Measurements from ENCODE around the gene TEX29. TPM values are rescaled to one million over a fixed set of nuclear protein-coding genes. Genes with fewer than 3 reads are reported as not detected.

TEX29 gene
- not detected in 2 replicates for total RNA-seq
- 0.19 TPM for polyA plus RNA-seq (2012)

DNA sequence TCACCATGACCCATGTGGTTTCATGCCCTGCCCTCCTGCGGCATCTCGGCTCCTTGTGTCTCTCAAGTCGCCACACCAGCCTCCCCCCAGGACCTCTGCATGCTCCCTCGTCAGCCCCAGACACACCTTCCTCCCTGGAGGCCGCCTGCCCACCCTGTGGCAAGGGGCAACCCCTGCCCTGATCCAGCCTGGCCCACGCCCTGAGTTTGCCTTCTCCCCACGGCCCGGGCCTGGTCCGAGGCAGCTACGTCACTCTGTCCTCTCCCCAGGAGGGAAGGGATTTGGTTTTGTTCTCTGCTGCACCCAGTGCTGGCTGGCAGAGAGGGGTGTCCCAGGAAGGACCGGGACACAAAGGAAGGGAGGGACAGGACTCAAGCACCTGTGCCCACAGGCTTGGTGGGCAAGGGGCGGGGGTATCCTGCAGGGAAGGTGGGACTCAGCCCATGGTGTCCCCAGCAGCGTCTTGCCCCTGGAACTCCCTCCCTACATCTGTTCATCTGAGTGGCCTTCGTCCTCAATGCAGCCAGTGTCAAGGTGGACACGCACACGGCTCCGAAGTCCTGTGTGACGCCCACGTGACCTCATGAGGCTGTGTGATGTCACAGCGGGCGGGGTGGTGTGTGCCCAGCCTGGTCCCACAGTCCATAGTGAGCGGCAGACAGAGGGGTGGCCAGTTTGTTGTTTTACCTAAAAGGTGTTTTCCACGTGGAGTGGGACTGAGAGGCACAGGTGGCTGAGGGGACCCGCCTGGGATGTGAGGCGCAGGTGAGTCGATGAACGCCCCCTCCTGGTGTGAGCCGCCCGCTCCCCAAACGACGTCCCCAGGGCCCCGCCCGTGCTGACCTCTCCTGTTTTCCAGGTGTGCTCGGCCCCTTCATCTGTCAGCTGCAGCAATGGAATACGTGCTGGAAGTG lies at the start of gene TEX29:
Gene TEX29 (plus strand): TSS at position 645 of the 914 bp plus-strand sequence. CDS start 249 bp downstream, at position 894.
- no peak for DNase-seq (ENCODE audit: low read depth)

DNA sequence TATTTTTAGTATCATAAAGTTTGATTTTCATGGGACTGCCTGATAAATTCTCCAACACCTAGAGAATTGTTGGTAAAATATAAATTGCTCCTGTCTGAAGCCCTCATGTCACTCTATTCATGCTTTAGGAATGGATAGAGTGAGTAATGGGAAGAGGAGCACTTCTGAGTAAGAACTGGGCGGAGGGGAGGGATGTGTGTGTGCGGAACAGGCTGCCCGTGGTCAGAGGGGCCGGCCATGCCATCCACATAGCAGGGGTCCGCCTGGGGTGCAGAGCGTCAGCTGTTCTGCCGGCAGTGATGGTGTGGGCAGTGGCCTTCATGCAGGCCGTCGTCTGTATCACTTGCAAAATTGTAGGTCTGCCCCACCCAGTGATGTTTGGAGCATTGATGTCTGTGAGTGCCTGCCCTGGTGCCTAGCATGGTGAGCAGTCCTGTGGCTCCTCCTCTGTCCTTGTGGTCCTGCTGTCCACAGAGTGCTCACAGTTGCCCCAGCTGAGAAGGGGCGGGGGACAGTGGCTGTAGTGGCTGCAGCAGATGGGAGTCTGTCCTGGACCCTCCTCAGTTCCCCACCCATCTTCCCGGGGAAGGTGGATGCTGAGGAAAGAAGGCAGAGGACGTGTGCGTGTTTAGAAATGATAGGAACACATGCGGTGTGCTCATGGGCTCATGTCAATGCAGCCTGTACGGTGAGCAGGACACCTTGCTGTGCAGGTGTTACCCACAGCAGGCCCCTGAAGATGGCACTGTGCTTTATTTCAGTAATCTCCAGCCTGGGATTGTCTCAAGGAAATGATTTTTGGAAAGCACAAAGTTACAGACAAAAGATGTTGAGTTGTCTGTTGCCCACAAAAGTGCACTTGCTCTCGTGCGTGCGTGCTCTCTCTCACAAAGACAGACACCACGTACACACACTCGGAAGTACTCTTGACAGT lies 49.4 kb upstream of the TEX29 start:
- DNase-seq (ENCODE audit: low read depth): peak; percentile 70

- DNase-seq (ENCODE audit: low read depth): no peak
Observed at GRCh38 chr13:111272117-111272516, 48.3 kb upstream of the TEX29 start.

DNA sequence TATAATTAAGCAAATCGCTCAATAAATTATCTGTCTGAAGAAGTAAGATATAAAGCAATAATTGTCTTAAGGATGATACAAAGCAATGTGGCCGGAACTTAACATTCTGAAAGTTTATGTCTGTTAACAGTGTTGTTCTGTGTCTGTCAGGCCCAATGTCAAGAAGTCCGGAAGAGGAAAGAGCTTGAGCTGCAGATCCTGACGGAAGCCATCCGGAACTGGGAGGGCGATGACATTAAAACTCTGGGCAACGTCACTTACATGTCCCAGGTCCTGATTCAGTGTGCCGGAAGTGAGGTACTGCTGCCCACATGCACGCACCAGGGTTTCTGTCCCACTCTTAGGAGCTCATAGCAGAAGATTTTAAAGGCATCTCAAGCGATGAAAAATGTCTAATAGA lies 45.1 kb upstream of the TEX29 start:
- no peak for DNase-seq (ENCODE audit: low read depth)

DNA sequence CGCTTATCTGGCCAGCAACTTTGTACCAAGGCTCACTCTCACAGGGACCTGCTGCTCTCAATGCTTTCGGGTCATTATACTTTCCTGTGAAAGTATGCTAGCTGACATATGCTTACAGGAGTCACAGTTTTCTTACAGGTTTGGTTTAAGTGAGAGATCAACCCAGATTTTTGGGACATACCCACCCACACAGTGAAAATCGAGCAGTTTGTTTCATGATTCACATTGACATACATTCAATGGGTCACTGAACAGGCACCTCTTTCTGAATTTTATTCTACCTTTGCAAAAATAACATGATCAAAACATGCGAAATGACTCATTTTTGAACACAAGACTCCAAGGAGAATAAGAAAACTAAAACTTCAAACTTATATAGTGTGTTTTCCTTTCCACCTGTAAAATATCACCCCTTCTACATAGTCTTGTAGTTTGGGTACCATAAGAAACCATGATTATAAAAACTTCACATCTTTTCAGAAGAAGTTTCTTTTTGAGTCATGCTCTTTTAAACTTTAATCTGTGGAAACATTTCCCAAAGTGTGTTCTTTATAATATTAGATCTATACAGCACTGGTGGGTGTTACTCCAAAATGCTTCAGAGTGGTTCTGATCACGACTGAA lies 44.3 kb upstream of the TEX29 start:
- no peak for DNase-seq (ENCODE audit: low read depth)

DNA sequence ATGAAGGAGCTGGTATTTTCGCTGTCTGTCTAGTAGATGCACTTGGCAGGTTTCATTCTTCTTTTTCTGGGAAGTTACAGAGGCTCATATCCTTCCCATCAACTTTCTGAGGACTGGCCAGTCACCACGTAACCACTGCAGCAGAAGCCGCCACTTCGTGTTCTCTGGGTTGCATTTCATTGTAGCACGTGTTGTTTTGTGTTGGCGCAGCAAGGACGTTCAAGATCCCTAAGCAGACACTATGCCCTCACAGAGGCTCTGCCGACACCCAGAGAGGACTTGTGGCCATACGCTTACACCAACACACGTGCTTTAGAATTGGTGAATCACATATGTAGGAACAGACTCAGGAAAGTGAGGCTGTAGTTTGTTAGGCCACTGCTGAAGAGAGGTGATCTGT lies 42.2 kb upstream of the TEX29 start:
- DNase-seq (ENCODE audit: low read depth): no peak

DNA sequence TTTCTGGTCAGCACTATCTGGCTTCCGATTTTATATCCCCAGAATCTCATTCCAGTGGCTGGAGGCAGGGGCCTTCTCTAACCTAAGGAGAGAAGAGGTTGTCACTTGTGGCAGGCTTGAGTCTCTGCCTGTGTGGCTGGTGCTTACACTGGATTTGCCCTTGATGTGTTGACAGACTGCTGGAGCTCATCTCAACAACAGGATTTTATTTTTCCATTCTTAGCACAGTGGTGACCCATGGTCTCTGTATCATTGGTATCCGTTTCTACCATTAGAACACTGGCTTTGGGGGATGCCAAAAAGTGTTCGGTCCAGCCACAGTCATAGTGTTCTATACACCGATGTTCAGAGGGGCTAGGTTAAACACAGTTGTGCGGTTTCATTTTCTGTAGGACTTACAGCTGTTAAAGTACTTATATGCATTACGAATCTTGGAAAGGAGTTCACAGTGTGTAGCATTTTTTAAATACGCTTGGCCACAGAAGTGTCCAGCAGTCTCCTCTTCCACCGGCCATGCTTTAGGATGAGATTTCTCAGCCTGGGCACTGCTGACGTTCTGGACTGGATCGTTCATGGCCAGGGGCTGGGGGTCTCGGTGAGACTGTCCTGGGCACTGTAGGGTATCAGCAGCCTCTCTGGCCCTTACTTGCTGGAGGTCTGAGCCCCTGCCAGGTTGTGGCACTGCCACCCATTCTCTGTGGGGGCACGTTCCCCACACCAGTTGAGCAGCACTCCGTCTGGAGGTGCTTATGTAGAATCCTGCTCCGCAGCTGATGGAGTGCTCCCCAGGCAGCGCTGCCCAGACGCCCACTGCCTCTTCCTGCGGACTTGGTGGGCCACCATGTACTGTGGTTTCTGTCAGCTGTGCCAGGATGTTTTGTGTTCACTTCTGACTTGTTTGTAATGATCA lies 41.4 kb upstream of the TEX29 start:
- DNase-seq (ENCODE audit: low read depth): no peak

DNA sequence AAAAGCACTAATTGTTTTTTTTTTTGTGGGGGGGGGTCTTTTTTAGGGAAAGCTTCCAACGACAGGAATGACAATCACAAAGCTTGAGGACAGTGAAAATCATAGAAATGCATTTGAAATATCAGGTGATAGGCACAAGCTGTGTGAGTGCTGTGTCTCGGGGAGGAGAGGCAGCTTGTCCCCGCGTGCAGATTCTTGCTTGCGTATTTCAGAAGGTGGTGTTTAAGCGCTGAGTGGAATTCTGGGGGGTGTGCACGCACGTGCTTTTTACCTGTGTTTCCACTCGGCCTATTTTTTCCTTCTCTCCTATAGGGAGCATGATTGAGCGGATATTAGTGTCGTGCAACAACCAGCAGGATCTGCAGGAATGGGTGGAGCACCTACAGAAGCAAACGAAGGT lies 40.2 kb upstream of the TEX29 start:
- DNase-seq (ENCODE audit: low read depth): no peak

GRCh38 chr13:111280681-111281585 lies 39.5 kb upstream of the TEX29 start:
- DNase-seq (ENCODE audit: low read depth): no peak

GRCh38 chr13:111281751-111282311 lies 38.6 kb upstream of the TEX29 start:
- DNase-seq (ENCODE audit: low read depth): peak; percentile 59

DNA sequence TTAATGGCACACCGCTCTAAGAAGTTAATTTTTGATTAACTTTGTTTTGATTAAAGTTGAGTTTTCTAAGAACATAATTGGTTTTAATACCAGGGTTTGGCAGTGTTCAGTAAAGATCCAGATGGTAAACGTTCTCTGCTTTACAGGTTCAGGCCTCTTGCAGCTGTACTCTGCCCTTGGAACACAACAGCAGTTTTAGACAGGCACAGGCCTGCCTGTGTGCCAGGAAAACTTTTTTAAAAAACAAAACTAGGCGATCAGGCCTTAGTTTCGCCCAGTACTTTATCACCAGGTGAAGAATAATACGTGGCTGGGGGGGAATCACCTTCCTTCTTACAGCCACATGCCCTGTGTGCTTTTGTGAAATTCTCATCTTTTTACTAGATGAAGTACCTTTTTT lies 38.0 kb upstream of the TEX29 start:
- DNase-seq (ENCODE audit: low read depth): no peak

GRCh38 chr13:111282997-111283396 lies 37.4 kb upstream of the TEX29 start:
- no peak for DNase-seq (ENCODE audit: low read depth)

DNA sequence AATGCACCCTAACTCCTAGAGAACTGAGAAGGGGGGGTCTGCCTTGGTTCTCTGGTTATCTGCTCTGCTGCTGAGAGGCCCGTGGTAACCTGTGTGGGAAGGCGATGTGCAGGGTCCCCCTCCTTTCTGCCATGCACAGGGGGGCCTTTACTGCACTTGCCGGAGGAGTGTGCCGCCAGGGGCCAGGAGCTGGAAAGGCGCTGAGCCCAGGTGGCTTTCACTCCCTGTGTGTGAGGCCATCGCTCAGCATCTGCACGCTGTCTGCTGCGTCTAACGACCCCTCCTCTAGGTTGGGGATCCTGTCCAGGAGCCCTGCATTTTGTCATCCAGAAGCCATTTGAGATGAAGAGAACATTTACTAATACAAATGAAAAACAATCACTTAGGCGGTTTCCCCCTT lies 37.0 kb upstream of the TEX29 start:
- no peak for DNase-seq (ENCODE audit: low read depth)

DNA sequence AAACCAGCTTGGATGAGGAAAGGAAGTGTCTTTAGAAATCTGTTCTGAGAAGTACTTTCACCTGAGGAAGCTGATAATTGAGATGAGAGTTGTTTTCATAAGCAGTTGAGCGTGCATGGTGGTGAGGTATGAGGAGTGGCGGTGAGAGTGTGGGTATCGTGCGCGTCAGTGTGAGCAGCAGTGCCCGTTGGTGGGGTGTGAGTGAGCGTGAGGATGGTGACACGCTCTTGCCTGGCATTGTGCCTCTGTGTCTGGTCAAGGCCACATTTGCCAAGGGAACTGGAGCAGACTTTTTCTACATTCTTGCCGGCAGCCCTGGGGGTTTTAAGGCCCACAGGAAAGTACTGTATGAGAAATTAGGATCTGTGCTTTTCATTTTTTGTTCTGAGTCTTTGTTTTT lies 36.5 kb upstream of the TEX29 start:
- DNase-seq (ENCODE audit: low read depth): no peak

DNA sequence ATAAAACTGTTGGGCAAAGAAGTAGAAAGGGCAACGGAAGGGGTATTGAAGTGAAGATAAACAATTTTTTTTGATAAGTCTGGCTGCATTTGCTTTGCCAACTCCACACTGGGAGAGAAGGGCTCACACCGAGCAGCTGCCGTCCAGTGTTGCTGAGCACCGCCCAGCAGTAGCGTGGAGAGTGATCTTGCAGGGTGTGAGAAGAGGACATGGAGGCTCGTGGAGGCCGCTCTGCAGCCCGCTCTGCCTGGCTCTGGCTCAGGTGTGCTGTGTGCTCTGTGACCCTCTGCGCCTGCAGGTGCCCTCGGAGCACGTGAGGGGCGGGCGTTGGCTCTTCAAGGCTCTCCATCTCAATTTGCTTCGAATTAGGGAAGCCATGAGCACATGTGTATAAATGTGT lies 35.9 kb upstream of the TEX29 start:
- DNase-seq (ENCODE audit: low read depth): no peak

GRCh38 chr13:111286162-111286561 lies 34.3 kb upstream of the TEX29 start:
- DNase-seq (ENCODE audit: low read depth): no peak

GRCh38 chr13:111286749-111287148 lies 33.7 kb upstream of the TEX29 start:
- no peak for DNase-seq (ENCODE audit: low read depth)

DNA sequence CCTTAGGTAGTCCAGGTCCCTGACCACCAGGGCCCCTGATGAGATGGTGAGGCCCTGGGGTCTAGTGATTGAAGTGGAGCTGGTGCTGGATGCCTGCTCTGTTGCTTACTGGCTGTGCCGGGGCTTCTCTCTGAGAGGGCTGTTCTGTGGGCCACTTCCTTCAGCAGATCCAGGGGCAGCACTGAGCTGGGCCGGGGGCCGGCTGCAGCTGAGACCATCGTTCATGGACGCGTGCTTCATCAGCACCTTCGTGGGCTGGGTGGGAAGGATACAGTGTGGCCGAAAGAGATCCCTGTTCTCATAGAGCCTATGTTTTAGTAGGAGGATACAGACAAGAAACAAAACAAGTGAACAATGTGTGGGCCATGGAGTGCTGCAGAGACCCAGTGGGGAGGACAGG lies 33.2 kb upstream of the TEX29 start:
- DNase-seq (ENCODE audit: low read depth): no peak

GRCh38 chr13:111288276-111288675 lies 32.2 kb upstream of the TEX29 start:
- peak; percentile 69 for DNase-seq (ENCODE audit: low read depth)

Data from myocyte (in vitro differentiated cells).